Measurements from ENCODE around the gene SGSM2. TPM values are rescaled to one million over a fixed set of nuclear protein-coding genes. Genes with fewer than 3 reads are reported as not detected.

SGSM2 gene
- polyA plus RNA-seq, 4 donors = 47.9 to 92.8 (median 62.0) TPM

DNA sequence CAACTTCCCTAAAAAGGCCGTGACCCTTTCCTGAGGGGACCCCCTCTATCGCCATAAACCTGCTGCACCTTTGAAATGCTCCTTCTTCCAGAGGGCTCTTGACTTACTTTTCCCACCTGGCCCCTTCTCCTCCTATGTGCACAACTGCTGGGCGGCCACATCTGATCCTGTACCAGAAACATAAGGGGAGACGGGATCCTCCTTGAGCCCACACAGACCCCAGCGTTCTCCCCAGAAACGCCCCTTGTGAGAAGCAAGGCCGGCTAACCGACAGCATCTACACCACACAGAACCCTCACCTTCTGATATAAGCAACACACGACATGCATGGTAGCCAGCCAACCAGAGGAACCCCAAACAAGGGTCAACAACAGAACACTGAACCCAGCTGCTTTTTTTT is 77.8 kb downstream of the SGSM2 start:
- DNase-seq (ENCODE audit: low read depth in 4 of 4, low spot score in 3 of 4) = no peak

GRCh38 chr17:2416010-2416734 is 78.9 kb downstream of the SGSM2 start:
- DNase-seq (ENCODE audit: low read depth in 4 of 4, low spot score in 3 of 4) = peak in 3 of 4 donors; percentile 73 to 80 (median 77)

- no peak for DNase-seq (ENCODE audit: low read depth in 4 of 4, low spot score in 3 of 4)
Observed at GRCh38 chr17:2418572-2418971, 81.3 kb downstream of the SGSM2 start.

DNA sequence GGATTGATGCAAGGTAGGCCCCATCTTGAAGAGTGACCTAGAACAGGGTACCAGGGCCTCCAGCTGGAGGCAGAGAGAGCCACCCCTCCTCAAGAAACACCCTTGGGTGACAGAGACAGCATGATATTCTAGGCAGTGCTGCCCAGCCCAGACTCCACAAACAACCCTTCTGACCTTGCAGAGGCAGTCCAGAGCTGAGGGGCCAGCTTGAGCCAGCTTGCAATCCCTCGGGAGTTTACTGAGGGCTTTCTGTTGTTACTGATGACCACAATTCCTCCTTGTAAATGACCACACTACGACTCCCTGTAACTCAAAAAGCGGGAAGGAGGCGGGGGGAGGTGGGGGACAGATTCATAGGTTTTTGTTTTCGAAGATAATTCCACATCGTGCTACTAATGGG is 82.2 kb downstream of the SGSM2 start:
- DNase-seq (ENCODE audit: low read depth in 4 of 4, low spot score in 3 of 4) = no peak

DNA sequence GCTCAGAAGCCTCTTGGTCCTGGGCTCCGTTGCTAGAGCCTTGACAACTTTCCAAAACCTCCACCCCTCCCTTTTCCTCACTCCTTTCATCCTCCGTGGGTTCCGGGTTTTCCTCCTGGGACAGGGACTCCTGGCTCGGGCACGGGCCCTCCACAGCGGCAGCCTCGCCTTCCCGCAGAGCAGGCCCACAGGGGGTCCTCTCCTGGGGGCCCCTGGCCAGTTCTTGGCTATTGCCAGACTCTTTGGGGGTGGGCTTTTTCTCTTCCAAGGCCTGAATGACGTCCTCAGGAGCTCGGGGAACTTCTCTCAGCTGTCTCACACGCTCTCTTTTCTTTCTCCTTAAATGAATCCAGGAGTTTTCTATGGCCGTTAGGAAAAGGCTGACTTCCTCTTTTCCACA is 82.9 kb downstream of the SGSM2 start:
- DNase-seq (ENCODE audit: low read depth in 4 of 4, low spot score in 3 of 4) = no peak

DNA sequence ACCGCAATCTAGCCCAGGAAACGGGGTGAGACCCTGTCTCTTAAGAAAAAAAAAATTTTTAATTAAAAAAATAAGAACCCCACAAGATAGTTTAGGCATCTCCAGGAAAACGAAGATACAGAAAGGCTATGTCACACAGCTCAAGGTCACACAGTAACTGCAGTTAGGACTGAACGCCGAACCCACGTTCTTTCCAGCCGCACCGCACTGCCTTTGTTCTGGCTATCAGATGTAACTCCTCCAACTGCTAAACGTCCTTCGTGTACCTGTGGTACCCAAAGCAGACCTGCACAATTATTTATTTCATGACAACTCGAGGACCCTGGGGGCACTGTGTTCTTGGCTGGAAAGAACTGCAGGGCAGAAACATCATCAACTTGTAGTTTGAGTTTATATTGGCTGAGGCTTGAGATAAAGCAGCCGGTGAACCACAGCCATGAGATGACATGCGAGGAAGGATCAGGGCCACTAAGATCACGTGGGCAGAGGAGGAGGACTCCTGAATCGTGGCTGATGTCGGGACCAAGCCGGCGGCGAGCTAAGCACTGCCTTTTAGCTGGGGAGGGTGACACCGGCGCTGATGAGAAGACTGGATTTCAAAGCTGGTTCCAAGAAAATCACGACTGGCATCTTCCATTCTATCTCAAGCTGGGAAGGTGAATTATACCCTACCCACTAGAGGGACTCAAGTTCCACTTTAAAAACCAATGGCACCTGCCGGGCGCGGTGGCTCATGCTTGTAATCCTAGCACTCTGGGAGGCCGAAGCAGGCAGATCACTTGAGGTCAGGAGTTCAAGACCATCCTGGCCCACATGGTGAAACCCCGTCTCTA is 84.2 kb downstream of the SGSM2 start:
- DNase-seq (ENCODE audit: low read depth in 4 of 4, low spot score in 3 of 4) = no peak

DNA sequence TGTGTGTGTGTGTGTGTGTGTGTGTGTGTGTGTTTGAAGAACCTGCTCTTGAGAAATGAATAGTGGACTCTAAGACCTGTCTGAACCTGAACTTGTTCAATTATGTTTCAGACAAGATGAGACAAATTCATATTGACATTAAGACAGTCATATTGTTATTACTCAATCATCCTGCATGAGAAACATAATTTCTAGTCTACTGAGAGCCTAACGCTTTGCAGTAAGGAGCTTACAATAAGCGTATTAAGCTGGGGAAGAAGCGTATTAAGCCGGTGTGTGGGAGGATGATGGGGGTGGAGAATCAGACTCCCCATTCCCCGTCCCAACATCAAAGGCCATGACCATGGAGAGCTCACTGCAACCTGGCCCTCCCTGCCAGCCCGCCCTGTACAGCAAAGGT is 86.0 kb downstream of the SGSM2 start:
- DNase-seq (ENCODE audit: low read depth in 4 of 4, low spot score in 3 of 4) = no peak

GRCh38 chr17:2427215-2427614 is 89.9 kb downstream of the SGSM2 start:
- no peak for DNase-seq (ENCODE audit: low read depth in 4 of 4, low spot score in 3 of 4)

DNA sequence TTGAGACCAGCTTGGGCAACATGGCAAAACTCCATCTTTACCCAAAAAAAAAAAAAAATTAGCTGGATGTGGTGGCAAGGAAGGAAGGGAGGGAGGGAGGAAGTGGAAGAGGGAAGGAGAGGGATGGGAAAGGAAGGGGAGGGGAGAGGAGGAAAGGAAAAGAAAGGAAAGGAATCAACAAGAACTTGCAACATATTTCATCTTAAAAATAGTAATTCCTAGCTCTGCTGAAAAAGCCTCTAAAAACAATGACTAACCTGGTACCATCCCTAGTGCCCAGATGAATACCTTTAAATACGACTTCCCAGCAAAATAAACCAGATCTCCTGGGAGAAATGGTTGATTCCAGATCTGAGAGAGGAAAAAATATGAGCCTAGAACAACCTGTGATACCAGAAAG is 90.6 kb downstream of the SGSM2 start:
- DNase-seq (ENCODE audit: low read depth in 4 of 4, low spot score in 3 of 4) = no peak

Other genes starting within 250 kb of the SGSM2 start
- 10 to 100 TPM; 27.8 to 35.8 (median 30.7) TPM for gene SMG6, start 33.7 kb upstream of the SGSM2 start, polyA plus RNA-seq (ENCODE audit: insufficient read length in 4 of 4)
- 10 to 100 TPM; 22.0 to 25.8 (median 23.2) TPM for gene SRR, start 33.6 kb upstream of the SGSM2 start, polyA plus RNA-seq (ENCODE audit: insufficient read length in 4 of 4)
- gene TSR1, start 1.0 kb upstream of the SGSM2 start, polyA plus RNA-seq (ENCODE audit: insufficient read length in 4 of 4) = 10 to 100 TPM; 32.6 to 39.8 (median 34.6) TPM
- gene MNT, start 63.6 kb downstream of the SGSM2 start, polyA plus RNA-seq (ENCODE audit: insufficient read length in 4 of 4) = 10 to 100 TPM; 11.5 to 20.6 (median 15.6) TPM
- gene METTL16, start 174.4 kb downstream of the SGSM2 start, polyA plus RNA-seq (ENCODE audit: insufficient read length in 4 of 4) = 10 to 100 TPM; 39.1 to 42.5 (median 40.5) TPM